HG03064 (cell line): ENCODE results near the gene ATP11A.

Source experiments
- ATAC-seq: cut with Tn5 transposase; IDR thresholded peaks from one replicate; pipeline ENCODE4 v1.9.1; 2021; ENCODE audit warnings: low read depth; ENCODE audit not compliant: unreplicated experiment

ATP11A gene

GRCh38 chr13:112808377-112809140, 118.7 kb downstream of the ATP11A start:
- no peak for ATAC-seq

GRCh38 chr13:112809332-112810315, 119.8 kb downstream of the ATP11A start:
- no peak for ATAC-seq

GRCh38 chr13:112810608-112811007, 120.8 kb downstream of the ATP11A start:
- ATAC-seq: no peak

DNA sequence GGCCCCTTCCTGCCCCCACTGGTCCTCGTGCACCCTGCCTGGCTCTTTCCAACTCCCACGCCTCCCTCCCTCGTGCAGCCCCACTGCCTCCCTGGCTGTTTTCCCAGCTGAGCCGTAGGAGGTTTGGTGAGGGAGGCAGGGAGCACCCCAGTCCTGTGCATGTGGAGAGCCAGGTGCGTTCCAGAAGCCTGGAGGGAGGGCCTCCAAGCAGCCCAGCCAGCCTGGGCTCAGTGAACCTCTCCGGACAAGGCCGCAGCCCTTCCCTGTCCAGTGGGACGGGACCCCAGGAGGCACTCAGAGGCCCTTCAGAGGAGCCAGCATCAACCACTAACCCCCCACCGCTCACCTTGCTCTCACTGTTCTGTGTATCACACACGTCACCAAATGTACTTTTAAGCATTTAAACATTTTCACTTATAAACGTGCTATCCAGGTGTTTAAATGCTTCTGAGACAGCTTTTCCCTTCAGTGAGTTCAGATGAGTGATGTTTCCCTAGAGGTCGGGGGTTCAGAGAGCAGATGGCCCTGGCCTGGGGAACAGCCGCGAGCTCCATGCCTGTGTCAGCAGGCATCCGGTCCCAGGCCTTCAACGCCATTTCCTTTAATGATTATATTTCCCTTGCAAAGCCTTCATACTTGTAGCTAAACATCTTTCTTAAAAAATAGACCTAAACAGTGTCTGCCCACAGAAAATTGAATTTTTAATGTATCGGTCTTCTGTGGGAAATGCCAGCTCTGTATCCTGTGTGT, 122.6 kb downstream of the ATP11A start:
- no peak for ATAC-seq

DNA sequence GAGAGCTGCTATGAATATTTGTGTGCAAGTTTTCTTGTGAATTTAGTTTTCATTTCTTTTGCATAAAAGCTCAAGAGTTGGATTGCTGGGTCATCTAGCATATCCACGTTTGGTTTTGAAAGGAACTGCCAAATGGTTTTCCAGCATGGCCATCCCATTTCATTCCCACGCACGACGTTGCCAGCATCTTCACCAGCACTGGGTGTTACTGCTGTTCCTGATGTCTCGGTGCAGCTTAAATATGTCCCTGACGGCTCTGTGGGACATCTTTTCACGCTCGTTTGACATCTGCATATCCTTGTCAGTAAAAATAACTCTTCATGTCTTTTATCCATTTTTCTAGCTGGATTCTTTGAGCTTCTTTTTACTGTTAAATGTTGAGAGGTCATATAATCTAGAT, 123.7 kb downstream of the ATP11A start:
- no peak for ATAC-seq

DNA sequence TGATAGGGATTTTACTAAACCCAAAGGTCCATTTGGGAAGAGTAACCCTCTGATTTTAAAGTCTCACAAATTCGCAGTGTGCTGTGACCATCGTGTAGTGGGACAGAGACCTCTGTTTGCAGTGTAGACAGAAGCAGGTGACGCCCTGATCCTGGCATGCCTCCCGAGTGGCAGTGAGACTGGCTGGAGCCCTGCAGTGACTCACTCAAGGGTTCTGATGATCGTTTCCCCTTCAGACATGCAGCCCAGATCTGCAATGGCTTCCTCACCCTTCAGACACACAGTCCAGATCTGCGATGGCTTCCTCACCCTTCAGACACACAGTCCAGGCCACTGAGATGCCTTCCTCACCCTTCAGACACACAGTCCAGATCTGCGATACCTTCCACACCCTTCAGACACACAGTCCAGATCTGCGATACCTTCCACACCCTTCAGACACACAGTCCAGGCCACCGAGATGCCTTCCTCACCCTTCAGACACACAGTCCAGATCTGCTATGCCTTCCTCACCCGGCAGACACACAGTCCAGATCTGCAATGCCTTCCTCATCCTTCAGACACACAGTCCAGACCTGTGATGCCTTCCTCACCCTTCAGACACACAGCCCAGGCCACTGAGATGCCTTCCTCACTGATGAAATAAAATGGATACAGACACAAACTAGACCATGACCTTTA, 125.2 kb downstream of the ATP11A start:
- no peak for ATAC-seq

GRCh38 chr13:112815871-112816270, 126.0 kb downstream of the ATP11A start:
- no peak for ATAC-seq

DNA sequence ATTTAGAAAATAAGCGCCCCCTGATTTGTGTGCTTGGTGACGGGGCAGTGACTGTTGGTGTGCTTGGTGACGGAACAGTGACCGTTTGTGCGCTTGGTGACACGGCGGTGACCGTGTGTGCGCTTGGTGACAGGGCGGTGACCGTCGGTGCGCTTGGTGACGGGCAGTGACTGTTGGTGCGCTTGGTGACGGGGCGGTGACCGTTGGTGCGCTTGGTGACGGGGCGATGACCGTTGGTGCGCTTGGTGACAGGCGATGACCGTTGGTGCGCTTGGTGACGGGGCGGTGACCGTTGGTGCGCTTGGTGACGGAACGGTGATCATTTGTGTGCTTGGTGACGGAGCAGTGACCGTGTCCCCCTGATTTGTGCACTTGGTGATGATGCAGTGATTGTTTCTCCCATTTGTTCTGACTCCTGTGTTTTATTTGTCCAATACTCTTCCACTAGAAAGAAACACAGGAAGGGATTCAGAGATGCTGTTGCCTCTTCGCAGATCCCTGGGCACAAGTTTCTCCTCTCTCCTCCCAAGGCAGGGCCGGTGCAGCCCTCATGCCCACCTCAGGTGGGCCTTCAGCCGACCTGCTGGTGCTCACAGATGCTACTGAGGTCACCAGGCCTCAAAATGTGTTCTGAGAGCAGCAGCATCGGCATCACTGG, 128.3 kb downstream of the ATP11A start:
- ATAC-seq: no peak

DNA sequence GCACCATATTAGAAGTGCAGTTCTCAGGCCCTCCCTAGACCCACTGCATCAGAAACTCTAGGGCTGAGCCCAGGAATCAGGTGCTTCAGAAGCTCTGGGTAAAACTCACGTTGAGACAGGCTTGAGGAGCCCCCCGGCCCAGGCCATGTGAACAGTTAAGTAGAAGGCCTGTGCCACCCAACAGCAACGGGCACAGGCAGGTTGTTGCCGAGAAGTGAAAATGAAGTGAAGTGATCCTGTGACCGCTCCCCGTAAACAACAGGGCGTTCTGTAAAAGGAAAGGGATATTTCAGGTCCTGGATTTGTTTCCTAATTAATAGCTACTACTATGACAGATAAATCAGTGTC, 128.8 kb downstream of the ATP11A start:
- no peak for ATAC-seq

DNA sequence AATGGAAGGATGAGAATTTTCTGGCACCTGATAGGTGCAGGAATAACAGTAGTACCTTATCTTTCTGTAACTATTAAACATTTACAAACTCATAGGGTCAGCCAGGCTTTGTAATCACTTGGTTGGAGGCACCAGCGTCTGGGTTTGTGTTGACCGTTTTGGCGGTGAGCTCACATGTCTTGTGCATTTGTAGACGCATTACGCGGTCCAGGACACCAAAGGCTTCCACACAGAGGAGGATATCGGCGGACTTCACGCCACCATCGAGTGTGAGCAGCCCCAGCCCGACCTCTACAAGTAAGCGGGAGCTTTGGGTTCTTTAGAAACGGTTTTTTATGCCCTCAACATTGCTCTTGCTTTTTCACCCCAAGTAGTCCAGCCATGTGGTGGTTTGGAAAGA, 129.3 kb downstream of the ATP11A start:
- no peak for ATAC-seq

DNA sequence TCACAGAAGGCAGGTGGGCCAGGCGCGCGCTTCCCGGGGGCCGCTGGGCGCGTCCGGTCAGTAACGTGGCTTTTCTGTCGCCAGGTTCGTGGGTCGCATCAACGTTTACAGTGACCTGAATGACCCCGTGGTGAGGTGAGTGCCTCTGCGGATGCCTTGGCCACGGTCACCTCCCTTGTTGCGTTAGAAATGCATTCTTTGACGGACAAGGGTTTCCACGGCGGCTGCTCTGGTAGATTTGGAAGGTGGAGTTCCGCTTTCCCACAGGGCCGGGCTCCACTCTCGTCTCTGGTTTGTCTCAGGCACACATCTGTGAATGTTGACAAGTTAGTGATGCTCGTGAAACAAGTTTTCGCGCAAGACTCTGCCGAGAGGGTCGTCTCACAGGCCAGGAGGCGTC, 130.0 kb downstream of the ATP11A start:
- ATAC-seq: no peak

- ATAC-seq: no peak
Measured at GRCh38 chr13:112820318-112820717, 130.5 kb downstream of the ATP11A start.

DNA sequence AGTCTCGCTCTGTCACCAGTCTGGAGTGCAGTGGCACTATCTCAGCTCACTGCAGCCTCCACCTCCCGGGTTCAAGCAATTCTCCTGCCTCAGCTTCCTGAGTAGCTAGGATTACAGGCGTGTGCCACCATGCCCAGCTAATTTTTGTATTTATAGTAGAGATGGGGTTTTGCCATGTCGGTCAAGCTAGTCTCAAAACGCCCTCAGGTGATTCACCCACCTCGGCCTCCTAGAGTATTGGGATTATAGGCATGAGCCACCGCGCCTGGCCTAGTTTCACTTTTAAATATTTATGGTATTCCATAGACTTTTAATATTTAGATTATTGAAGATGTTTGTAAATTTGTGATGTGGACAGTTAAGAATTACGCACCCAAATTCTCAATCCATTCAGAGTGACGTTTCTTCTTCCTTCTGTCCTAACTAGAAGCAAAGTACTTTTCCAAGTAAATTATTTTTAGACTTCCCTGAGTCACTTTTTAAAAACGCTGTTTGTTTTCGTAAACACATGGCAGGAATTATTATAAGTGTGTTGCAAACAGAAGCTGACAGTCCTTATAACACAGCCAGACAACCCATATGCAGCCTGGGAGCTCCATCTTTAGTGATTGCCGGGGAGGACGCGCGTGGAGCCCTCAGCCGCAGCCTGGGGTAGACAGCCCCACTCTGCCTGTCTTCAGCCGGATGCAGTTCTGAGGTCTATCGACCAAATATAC, 131.7 kb downstream of the ATP11A start:
- ATAC-seq: no peak

GRCh38 chr13:112822851-112823250, 133.0 kb downstream of the ATP11A start:
- ATAC-seq: no peak

- ATAC-seq: no peak
Measured at GRCh38 chr13:112824429-112824828, 134.6 kb downstream of the ATP11A start.

DNA sequence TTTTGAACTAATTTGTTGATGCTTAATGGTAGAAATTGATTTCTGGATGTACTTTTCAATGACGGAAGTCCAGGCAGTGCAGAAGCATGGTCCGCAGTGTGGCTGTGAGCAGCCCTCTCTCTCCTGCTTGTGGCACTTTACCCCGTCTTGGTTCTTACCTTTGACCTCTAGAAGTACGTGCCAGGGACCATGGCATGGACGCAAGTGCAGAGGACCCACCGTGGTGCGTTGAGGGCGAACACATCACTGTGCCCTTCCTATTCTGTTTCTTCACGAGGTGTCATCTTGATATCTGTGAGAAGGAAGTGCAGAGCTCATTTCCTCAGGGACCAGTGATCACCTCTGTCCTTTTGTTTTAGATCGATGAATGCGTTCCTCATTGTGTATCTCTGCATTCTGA, 135.2 kb downstream of the ATP11A start:
- ATAC-seq: no peak

DNA sequence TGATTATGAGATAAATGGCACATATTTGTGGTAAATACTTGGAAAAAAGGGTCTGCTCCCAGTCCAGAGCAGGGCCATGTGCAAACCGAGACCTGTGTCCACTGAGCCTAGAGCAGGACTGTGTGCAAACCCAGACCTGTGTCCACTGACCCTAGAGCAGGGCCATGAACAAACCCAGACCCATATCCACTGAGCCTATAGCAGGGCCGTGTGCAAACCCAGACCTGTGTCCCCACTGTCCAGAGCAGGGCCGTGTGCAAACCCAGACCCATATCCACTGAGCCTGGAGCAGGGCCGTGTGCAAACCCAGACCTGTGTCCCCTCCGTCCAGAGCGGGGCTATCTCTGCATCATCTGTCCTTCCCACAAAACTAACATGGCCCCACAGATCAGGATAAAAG, 136.0 kb downstream of the ATP11A start:
- ATAC-seq: no peak

DNA sequence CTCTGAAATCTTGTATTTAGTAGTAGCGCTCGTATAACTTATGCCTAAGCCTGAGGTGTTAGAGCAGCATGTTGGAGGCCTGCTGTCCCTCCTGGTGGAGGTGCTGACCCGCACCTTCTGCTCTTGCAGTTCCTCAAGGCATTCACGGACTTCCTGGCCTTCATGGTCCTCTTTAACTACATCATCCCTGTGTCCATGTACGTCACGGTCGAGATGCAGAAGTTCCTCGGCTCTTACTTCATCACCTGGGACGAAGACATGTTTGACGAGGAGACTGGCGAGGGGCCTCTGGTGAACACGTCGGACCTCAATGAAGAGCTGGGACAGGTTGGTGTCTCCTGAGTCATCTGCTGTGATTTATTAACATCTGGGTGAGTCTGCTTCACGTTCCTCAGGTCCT, 136.7 kb downstream of the ATP11A start:
- ATAC-seq: no peak

GRCh38 chr13:112828082-112828699, 138.4 kb downstream of the ATP11A start:
- no peak for ATAC-seq
